PC-9 (cell line): Measurements from ENCODE around the gene RBMX2. TPM values are rescaled to one million over a fixed set of nuclear protein-coding genes. Genes with fewer than 3 reads are reported as not detected.
"Not testable (repeated sequence)": the region's sequence is repeated elsewhere in the genome, so short reads cannot be mapped to it uniquely, and the experiment has no call there.

ENCODE experiments used
- BruUV-seq: library from RNA; stranded (reverse); fragments of 400-500 nt; replicated peaks from 2 replicates; lab custom pipeline; 2021; lab: Mats Ljungman, UMichigan
- CTCF ChIA-PET: fragments of 300-600 bp; sonication (Branson Sonifier 250); formaldehyde crosslinking; loops from one replicate; lab custom pipeline; 2022; ENCODE audit warnings: antibody characterized with exemption; lab: Charles Lee
- POLR2A ChIA-PET: fragments of 300-600 bp; sonication (Branson Sonifier 250); formaldehyde crosslinking; loops from one replicate; lab custom pipeline; 2022; ENCODE audit warnings: antibody characterized with exemption; ENCODE audit not compliant: unreplicated experiment; lab: Charles Lee
- DNase-seq, 2 experiments: peaks; one replicate each; pipeline versions ENCODE4 v3.0.0 to v3.0.0-alpha.2; 2015 to 2022; ENCODE audit warnings: mixed read lengths in 1 of 2
- H2AFZ ChIP-seq: fragments of 200-600 bp; sonication (generic); 2 replicates; pipeline ENCODE4 v1.8.1; 2017; ENCODE audit warnings: antibody characterized with exemption
- H3F3A ChIP-seq: fragments of 200-600 bp; sonication (generic); 2 replicates; pipeline ENCODE4 v1.8.1; 2017; ENCODE audit warnings: antibody characterized with exemption, mild to moderate bottlenecking, low read depth; ENCODE audit not compliant: insufficient read depth
- H3K27ac ChIP-seq: fragments of 200-600 bp; sonication (generic); 2 replicates; pipeline ENCODE4 v1.6.1; 2016; ENCODE audit warnings: mixed run types
- H3K27me3 ChIP-seq: fragments of 200-600 bp; sonication (generic); 2 replicates; pipeline ENCODE4 v1.6.1; 2016; ENCODE audit warnings: low read depth, mixed run types; ENCODE audit not compliant: insufficient read depth
- H3K36me3 ChIP-seq: fragments of 200-600 bp; sonication (generic); 2 replicates; pipeline ENCODE4 v1.6.1; 2016; ENCODE audit warnings: low read depth, mixed run types
- H3K4me1 ChIP-seq: fragments of 200-600 bp; sonication (generic); replicated peaks from 2 replicates; pipeline ENCODE4 v1.6.1; 2016; ENCODE audit warnings: mixed run types; ENCODE audit not compliant: insufficient read depth
- H3K4me2 ChIP-seq: fragments of 200-600 bp; sonication (generic); 2 replicates; pipeline ENCODE4 v1.6.1; 2017; ENCODE audit warnings: mixed run types
- H3K4me3 ChIP-seq: fragments of 200-600 bp; sonication (generic); 2 replicates; pipeline ENCODE4 v1.6.1; 2016; ENCODE audit warnings: mixed run types
- H3K79me2 ChIP-seq: fragments of 200-600 bp; sonication (generic); 2 replicates; pipeline ENCODE4 v1.6.1; 2017; ENCODE audit warnings: low read depth, mixed run types
- H3K9me2 ChIP-seq: fragments of 200-600 bp; sonication (generic); 2 replicates; pipeline ENCODE4 v1.8.1; 2017; ENCODE audit warnings: mild to moderate bottlenecking; ENCODE audit not compliant: insufficient read depth
- H3K9me3 ChIP-seq: fragments of 200-600 bp; sonication (generic); 2 replicates; pipeline ENCODE4 v1.8.1; 2016; ENCODE audit warnings: low read depth; ENCODE audit not compliant: insufficient read depth
- H4K20me1 ChIP-seq: fragments of 200-600 bp; sonication (generic); 2 replicates; pipeline ENCODE4 v1.8.1; 2017; ENCODE audit not compliant: insufficient read depth
- CTCF ChIP-seq: fragments of 200-600 bp; sonication (generic); conservative IDR thresholded peaks from 2 replicates; pipeline ENCODE4 v1.6.1; 2017; ENCODE audit warnings: mixed run types, antibody characterized with exemption, mild to moderate bottlenecking, moderate library complexity
- EZH2 ChIP-seq: fragments of 200-600 bp; sonication (generic); IDR thresholded peaks from 2 replicates; pipeline ENCODE4 v1.8.0; 2017; ENCODE audit warnings: antibody characterized with exemption, low read depth
- intact Hi-C: fragments of 100-400 bp; cut with micrococcal nuclease; formaldehyde crosslinking; loops from one replicate; pipeline ENCODE4 v1.10.0; 2022; ENCODE audit not compliant: unreplicated experiment
- total RNA-seq: library from RNA; stranded (reverse); gene quantifications from 2 replicates; pipeline ENCODE4 v1.2.3, GENCODE V29; 2021

The RBMX2 gene
- total RNA-seq, 1 experiment from 2014 or later = 53.6 TPM

- Histone ChIP-seq H3K4me1 (no peaks in the 10 kb centered on the region), H3K27me3 (peaks cover 9% of the 10 kb centered on the region; the same call in 1 of the 2 replicates), H3K9me2 (no peaks in the 10 kb centered on the region), H4K20me1 (no peaks in the 10 kb centered on the region), H2AFZ (no peak overlapping the region), H3K36me3 (no peaks in the 10 kb centered on the region; the same call in 1 of the 2 replicates), H3K4me3 (no peak overlapping the region), H3K4me2 (no peak overlapping the region), H3F3A (no peaks in the 10 kb centered on the region; the same call in 1 of the 2 replicates), H3K9me3 (no peaks in the 10 kb centered on the region), H3K79me2 (no peaks in the 10 kb centered on the region), H3K27ac (no peak overlapping the region)
- POLR2A ChIA-PET = no interaction called here
- intact Hi-C loops = no loop called here
- no peak for TF ChIP-seq EZH2
- TF ChIP-seq CTCF = no peak
- no peak for DNase-seq
- BruUV-seq = no TSS peak
- CTCF ChIA-PET = no interaction called here
Observed at GRCh38 chrX:130419263-130419662, 17.5 kb downstream of the RBMX2 start.

- no peaks in the 10 kb centered on the region for H3K9me3 ChIP-seq
- no TSS peak for BruUV-seq
- no peak overlapping the region for H3K27ac ChIP-seq
- H2AFZ ChIP-seq = no peak overlapping the region
- ChIA-PET CTCF (no interaction called here), POLR2A (no interaction called here)
- DNase-seq = no peak
- no peak overlapping the region for H3K4me2 ChIP-seq
- no peaks in the 10 kb centered on the region for H3F3A ChIP-seq
- TF ChIP-seq CTCF (no peak), EZH2 (no peak)
- H3K79me2 ChIP-seq = no peaks in the 10 kb centered on the region
- H3K36me3 ChIP-seq = no peaks in the 10 kb centered on the region
- H3K4me3 ChIP-seq = no peak overlapping the region
- H4K20me1 ChIP-seq = no peaks in the 10 kb centered on the region
- no peaks in the 10 kb centered on the region for H3K4me1 ChIP-seq
- H3K27me3 ChIP-seq = peaks cover 73% of the 10 kb centered on the region
- intact Hi-C loops = no loop called here
- no peaks in the 10 kb centered on the region for H3K9me2 ChIP-seq
Observed at GRCh38 chrX:130426531-130426930, 24.7 kb downstream of the RBMX2 start.

GRCh38 chrX:130429236-130429635 lies 27.4 kb downstream of the RBMX2 start:
- H3K27me3 ChIP-seq = peaks cover 90% of the 10 kb centered on the region
- H3K4me1 ChIP-seq, H3K4me2 ChIP-seq, BruUV-seq, H2AFZ ChIP-seq, H3K79me2 ChIP-seq, H3F3A ChIP-seq, POLR2A ChIA-PET, DNase-seq, H3K9me2 ChIP-seq, CTCF ChIA-PET, H4K20me1 ChIP-seq, H3K36me3 ChIP-seq, intact Hi-C loops, H3K4me3 ChIP-seq, H3K27ac ChIP-seq, H3K9me3 ChIP-seq: not testable (repeated sequence)

DNA sequence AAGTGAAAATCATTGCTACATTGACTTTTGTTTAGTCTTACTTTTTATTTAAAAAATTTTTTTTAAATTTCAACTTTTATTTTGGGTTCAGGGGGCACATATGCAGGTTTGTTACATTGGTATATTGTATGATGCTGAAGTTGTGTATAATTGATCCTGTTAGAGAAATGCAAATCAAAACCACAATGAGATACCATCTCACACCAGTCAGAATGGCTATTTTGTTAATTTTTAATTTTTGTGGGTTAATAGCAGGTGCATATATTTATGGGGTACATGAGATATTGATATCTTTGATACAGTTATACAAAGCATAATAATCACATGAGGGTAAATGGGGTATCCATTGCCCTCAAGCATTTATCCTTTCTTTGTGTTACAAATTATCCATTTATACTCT lies 34.1 kb downstream of the RBMX2 start:
- no peaks in the 10 kb centered on the region for H3F3A ChIP-seq
- H3K9me2 ChIP-seq = no peaks in the 10 kb centered on the region
- H3K4me3 ChIP-seq = no peak overlapping the region
- BruUV-seq = no TSS peak
- H3K4me2 ChIP-seq = no peak overlapping the region
- TF ChIP-seq EZH2 (no peak), CTCF (no peak)
- DNase-seq = no peak
- H3K27ac ChIP-seq = no peak overlapping the region
- CTCF ChIA-PET = no interaction called here
- H3K4me1 ChIP-seq = no peaks in the 10 kb centered on the region
- H3K27me3 ChIP-seq = peaks cover 76% of the 10 kb centered on the region
- POLR2A ChIA-PET = no interaction called here
- no peaks in the 10 kb centered on the region for H4K20me1 ChIP-seq
- no peaks in the 10 kb centered on the region for H3K36me3 ChIP-seq
- H3K9me3 ChIP-seq = 0 out of 2 replicates have a peak, but pooled peaks cover 3% of the 10 kb centered on the region
- H3K79me2 ChIP-seq = no peaks in the 10 kb centered on the region
- intact Hi-C loops = no loop called here
- no peak overlapping the region for H2AFZ ChIP-seq

DNA sequence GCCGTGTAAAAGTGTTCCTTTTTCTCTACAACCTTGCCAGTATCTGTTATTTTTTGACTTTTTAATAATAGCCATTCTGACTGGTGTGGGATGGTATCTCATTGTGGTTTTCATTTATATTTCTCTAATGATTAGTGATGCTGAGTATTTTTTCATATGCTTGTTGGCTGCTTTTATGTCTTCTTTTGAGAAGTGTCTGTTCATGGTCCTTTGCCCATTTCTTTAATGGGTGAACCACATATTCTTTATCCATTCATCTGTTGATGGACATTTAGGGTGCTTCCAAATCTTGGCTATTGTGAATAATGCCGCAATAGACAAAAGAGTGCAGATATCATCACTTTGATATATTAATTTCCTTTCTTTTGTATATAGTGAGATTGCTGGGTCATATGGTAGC lies 36.2 kb downstream of the RBMX2 start:
- CTCF ChIA-PET, H3F3A ChIP-seq, DNase-seq, H3K27ac ChIP-seq, H3K79me2 ChIP-seq, BruUV-seq, POLR2A ChIA-PET, H2AFZ ChIP-seq, H3K4me1 ChIP-seq, H3K9me3 ChIP-seq, H3K36me3 ChIP-seq, H4K20me1 ChIP-seq, H3K4me2 ChIP-seq, H3K4me3 ChIP-seq, H3K9me2 ChIP-seq, intact Hi-C loops: not testable (repeated sequence)
- peaks cover 59% of the 10 kb centered on the region for H3K27me3 ChIP-seq
